Vagina (tissue), 2 donors: Measurements from ENCODE around the gene PFDN1.

Source experiments
- CTCF ChIP-seq, 3 experiments: fragments of 450-650 bp in 2 of 3; fragments of 200-600 bp in 1 of 3; sonication (generic) in 1 of 3; IDR thresholded peaks; one replicate each; pipeline ENCODE4 v1.5.1; 2017 to 2019; ENCODE audit warnings: antibody characterized with exemption in 3 of 3, mild to moderate bottlenecking in 2 of 3, moderate library complexity in 2 of 3
- POLR2AphosphoS5 ChIP-seq, 2 donors: sonication (generic); formaldehyde crosslinking; IDR thresholded peaks; one replicate each; pipeline ENCODE4 v1.9.0; 2017; ENCODE audit warnings: antibody characterized with exemption in 2 of 2, mild to moderate bottlenecking in 2 of 2, low read depth in 1 of 2; ENCODE audit not compliant: insufficient read depth in 1 of 2

GRCh38 chr5:140337880-140338279, 35.0 kb upstream of the PFDN1 start:
- no peak for TF ChIP-seq CTCF (IDR thresholded peaks at IDR 0.05)
- no peak for TF ChIP-seq POLR2AphosphoS5 (IDR thresholded peaks at IDR 0.05; ENCODE audit: insufficient read depth in 1 of 2, low read depth in 1 of 2)
